IMR-90 (cell line): ENCODE results near the gene JADE2. TPM values are rescaled to one million over a fixed set of nuclear protein-coding genes. Genes with fewer than 3 reads are reported as not detected.

Experiments
- ATAC-seq: fragments of 200-7000 bp; cut with Tn5 transposase; 2 replicates; pipeline ENCODE4 v1.9.1; 2020; ENCODE audit warnings: low read depth, mild to moderate bottlenecking, moderate library complexity
- BruUV-seq: library from RNA; stranded (reverse); fragments of 400-500 nt; replicated peaks from 2 replicates; lab custom pipeline; 2021; lab: Mats Ljungman, UMichigan
- CTCF ChIA-PET: fragments of 300-600 bp; formaldehyde crosslinking; extraction: SDS; loops from one replicate; lab custom pipeline; 2021; ENCODE audit warnings: antibody characterized with exemption; lab: Yijun Ruan, JAX
- POLR2A ChIA-PET: fragments of 300-600 bp; sonication (Branson Sonifier 250); formaldehyde crosslinking; loops from one replicate; lab custom pipeline; 2022; ENCODE audit warnings: antibody characterized with exemption; ENCODE audit not compliant: unreplicated experiment; lab: Charles Lee
- DNase-seq: peaks from one replicate; pipeline ENCODE4 v3.0.0; 2013
- H2AFZ ChIP-seq: replicated peaks from 2 replicates; pipeline ENCODE3; 2013; ENCODE audit warnings: low read length, mild to moderate bottlenecking; ENCODE audit not compliant: poor library complexity
- H2AK5ac ChIP-seq: 2 replicates; pipeline ENCODE4 v1.6.1; 2013; ENCODE audit warnings: low read depth, low read length, inconsistent platforms
- H2AK9ac ChIP-seq: replicated peaks from 2 replicates; pipeline ENCODE3; 2013; ENCODE audit warnings: mild to moderate bottlenecking, low read depth, low read length, moderate library complexity; ENCODE audit not compliant: poor library complexity
- H2BK120ac ChIP-seq: 2 replicates; pipeline ENCODE4 v1.6.1; 2013; ENCODE audit warnings: low read depth, low read length, inconsistent platforms
- H2BK15ac ChIP-seq: 3 replicates; pipeline ENCODE4 v1.6.1; 2013; ENCODE audit warnings: low read depth, low read length, inconsistent platforms
- H2BK20ac ChIP-seq: 2 replicates; pipeline ENCODE4 v1.6.1; 2013; ENCODE audit warnings: low read depth, mild to moderate bottlenecking, inconsistent platforms, low read length, moderate library complexity
- H2BK5ac ChIP-seq: 2 replicates; pipeline ENCODE4 v1.6.1; 2013; ENCODE audit warnings: mild to moderate bottlenecking, low read depth, low read length, inconsistent platforms; ENCODE audit not compliant: poor library complexity, severe bottlenecking
- H3K14ac ChIP-seq: replicated peaks from 2 replicates; pipeline ENCODE4 v1.6.1; 2013; ENCODE audit warnings: low read depth, low read length, inconsistent platforms
- H3K18ac ChIP-seq: 2 replicates; pipeline ENCODE4 v1.6.1; 2013; ENCODE audit warnings: low read depth, low read length, control low read depth
- H3K23ac ChIP-seq: 2 replicates; pipeline ENCODE4 v1.6.1; 2013; ENCODE audit warnings: low read depth, low read length, inconsistent platforms
- H3K27ac ChIP-seq: 2 replicates; pipeline ENCODE4 v1.5.1; 2013; ENCODE audit warnings: mild to moderate bottlenecking, control low read depth, low read length; ENCODE audit not compliant: insufficient read depth
- H3K27me3 ChIP-seq: 2 replicates; pipeline ENCODE4 v1.6.1; 2013; ENCODE audit warnings: low read length; ENCODE audit not compliant: control insufficient read depth, insufficient read depth
- H3K36me3 ChIP-seq: 2 replicates; pipeline ENCODE4 v1.6.1; 2013; ENCODE audit warnings: low read length, mixed read lengths; ENCODE audit not compliant: control insufficient read depth, insufficient read depth
- H3K4ac ChIP-seq: 2 replicates; pipeline ENCODE4 v1.6.1; 2013; ENCODE audit warnings: low read depth, low read length, inconsistent platforms
- H3K4me1 ChIP-seq: 2 replicates; pipeline ENCODE4 v1.6.1; 2013; ENCODE audit warnings: low read length, mixed read lengths; ENCODE audit not compliant: control insufficient read depth, insufficient read depth
- H3K4me2 ChIP-seq: 2 replicates; pipeline ENCODE4 v1.6.1; 2013; ENCODE audit warnings: low read depth, mild to moderate bottlenecking, control low read depth, low read length, moderate library complexity
- H3K4me3 ChIP-seq: 2 replicates; pipeline ENCODE4 v1.5.1; 2013; ENCODE audit warnings: low read depth, mild to moderate bottlenecking, control low read depth, low read length, moderate library complexity; ENCODE audit not compliant: insufficient read depth
- H3K56ac ChIP-seq: 2 replicates; pipeline ENCODE4 v1.6.1; 2013; ENCODE audit warnings: low read length, inconsistent platforms; ENCODE audit not compliant: insufficient read depth; ENCODE audit errors: extremely low read depth
- H3K79me1 ChIP-seq, 2 experiments: 2 replicates each; pipeline ENCODE4 v1.6.1; 2013; ENCODE audit warnings: low read length in 2 of 2, inconsistent platforms in 1 of 2, low read depth in 1 of 2
- H3K9ac ChIP-seq: 2 replicates; pipeline ENCODE4 v1.6.1; 2013; ENCODE audit warnings: low read depth, low read length, control low read depth
- H3K9me1 ChIP-seq: 2 replicates; pipeline ENCODE4 v1.6.1; 2013; ENCODE audit warnings: low read length, inconsistent platforms; ENCODE audit not compliant: insufficient read depth
- H3K9me3 ChIP-seq: 2 replicates; pipeline ENCODE4 v1.6.1; 2013; ENCODE audit warnings: low read length; ENCODE audit not compliant: control insufficient read depth, insufficient read depth
- H4K20me1 ChIP-seq: 2 replicates; pipeline ENCODE4 v1.6.1; 2013; ENCODE audit warnings: low read length, inconsistent platforms; ENCODE audit not compliant: insufficient read depth
- H4K5ac ChIP-seq: 2 replicates; pipeline ENCODE4 v1.6.1; 2013; ENCODE audit warnings: mild to moderate bottlenecking, low read depth, low read length, control low read depth
- H4K8ac ChIP-seq, 2 experiments: 2 replicates each; pipeline ENCODE4 v1.6.1; 2013; ENCODE audit warnings: low read depth in 2 of 2, low read length in 2 of 2, control low read depth in 1 of 2, inconsistent platforms in 1 of 2
- H4K91ac ChIP-seq: 2 replicates; pipeline ENCODE4 v1.6.1; 2013; ENCODE audit warnings: low read depth, low read length, inconsistent platforms; ENCODE audit not compliant: insufficient read depth
- FOS ChIP-seq: fragments of 150-350 bp; IDR thresholded peaks from 2 replicates; pipeline ENCODE4 v1.6.1; 2016; ENCODE audit warnings: low read depth, low read length
- NFE2L2 ChIP-seq: fragments of 150-350 bp; IDR thresholded peaks from 2 replicates; pipeline ENCODE4 v1.6.1; 2016; ENCODE audit warnings: low read depth, mild to moderate bottlenecking, low read length
- RCOR1 ChIP-seq: IDR thresholded peaks from 2 replicates; pipeline ENCODE4 v1.6.1; 2012; ENCODE audit warnings: mild to moderate bottlenecking, low read length, improper control_type of control experiment; ENCODE audit not compliant: insufficient replicate concordance
- SMC3 ChIP-seq: fragments of 150-350 bp; IDR thresholded peaks from 2 replicates; pipeline ENCODE4 v1.6.1; 2016; ENCODE audit warnings: low read depth, mild to moderate bottlenecking, antibody characterized with exemption, low read length, moderate library complexity
- WGBS, 2 experiments: methylation state at CpG; one replicate each; pipeline versions ENCODE4 v1.1.5 to v1.1.7; 2013; ENCODE audit warnings: missing lambda C conversion rate in 2 of 2; ENCODE audit not compliant: insufficient read length in 1 of 2; ENCODE audit errors: extremely low coverage in 2 of 2; 5-methylcytosine and 5-hydroxymethylcytosine counted together
- dilution Hi-C: fragments of 300-500 bp; cut with HindIII; formaldehyde crosslinking; loops from one replicate; pipeline ENCODE4 v1.14.3; 2018; ENCODE audit warnings: low sequenced_read_pairs; ENCODE audit not compliant: unreplicated experiment
- in situ Hi-C: fragments of 300-500 bp; cut with MboI; formaldehyde crosslinking; loops from 3 replicates; pipeline ENCODE4 v1.14.3; 2019; ENCODE audit warnings: low sequenced_read_pairs, inconsistent platforms, mixed read lengths
- intact Hi-C: fragments of 100-400 bp; cut with micrococcal nuclease; formaldehyde crosslinking; loops from 2 replicates; pipeline ENCODE4 v1.10.0; 2022
- polyA plus RNA-seq, 3 experiments: library from polyadenylated mRNA; depleted of rRNA; stranded (reverse); fragments of >200 nt; gene quantifications; 2 replicates each; pipeline ENCODE4 v1.2.3, GENCODE V29; 2012; ENCODE audit warnings: low replicate concordance in 1 of 3
- total RNA-seq: library from RNA; depleted of rRNA; stranded (reverse); fragments of >200 nt; gene quantifications from 2 replicates; pipeline ENCODE4 v1.2.3, GENCODE V29; 2012

The JADE2 gene
- total and polyA plus RNA-seq, 2 of the 4 experiments (the other 2 are of a cell fraction): 13.3 to 14.9 TPM

DNA sequence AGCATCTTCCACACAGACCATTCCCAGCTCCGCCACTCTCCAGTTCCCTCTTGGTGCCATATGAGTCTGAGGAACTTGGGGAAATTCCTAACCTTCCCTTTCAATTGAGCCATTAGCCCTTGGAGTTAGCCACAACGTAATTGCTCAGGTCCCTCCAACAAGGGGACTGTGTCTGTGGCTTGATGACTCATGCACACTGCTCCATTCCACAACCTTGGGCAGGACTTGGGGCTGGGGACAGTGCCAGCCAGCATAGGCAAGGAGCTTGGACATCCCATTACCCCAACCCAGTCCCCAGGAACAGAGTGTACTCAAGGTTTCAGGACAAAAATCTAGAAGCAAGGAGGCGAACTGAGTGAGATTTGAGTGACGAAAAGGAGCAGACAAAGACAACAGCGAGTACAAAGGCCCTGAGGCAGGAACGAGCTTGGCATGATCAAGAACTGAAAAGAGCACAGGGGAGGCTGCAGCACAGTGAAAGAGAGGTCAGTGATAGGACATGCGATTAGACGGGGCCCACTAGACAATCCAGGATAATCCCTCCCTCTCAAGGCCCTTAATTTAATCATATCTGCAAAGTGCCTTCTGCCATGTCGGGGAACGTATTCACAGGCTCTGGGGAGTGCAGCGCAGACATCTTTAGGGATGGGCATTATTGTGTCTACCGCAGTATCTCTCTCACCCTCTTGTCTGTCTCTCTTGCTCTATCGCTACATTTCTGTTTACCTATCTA lies 16.0 kb upstream of the JADE2 start:
- no peak overlapping the region for H3K4me3 ChIP-seq
- peak overlapping the region; percentile 51; the same call in 1 of the 2 replicates for H2BK120ac ChIP-seq
- intact Hi-C loops (no loop called here), dilution Hi-C loops (no loop called here), in situ Hi-C loops (no loop called here)
- peak overlapping the region; percentile 9 for H2AFZ ChIP-seq
- no peak overlapping the region for H3K56ac ChIP-seq
- H3K4ac ChIP-seq: peak overlapping the region; percentile 38
- peak overlapping the region; percentile 27 for H3K18ac ChIP-seq
- TF ChIP-seq RCOR1 (no peak), NFE2L2 (no peak), SMC3 (no peak), FOS (peak; percentile 68)
- peak overlapping the region in 1 of 2 experiments; percentile 20; a peak in 1 of 4 replicates for H4K8ac ChIP-seq
- H2BK5ac ChIP-seq: peak overlapping the region; percentile 5
- H3K36me3 ChIP-seq: no peaks in the 10 kb centered on the region
- no peak overlapping the region for H4K5ac ChIP-seq
- peaks cover 37% of the 10 kb centered on the region for H3K4me1 ChIP-seq
- H3K79me1 ChIP-seq: peaks cover 0 to 4% of the 10 kb centered on the region in 2 experiments; a peak in 1 of 4 replicates
- ATAC-seq (no peak; the same call in 1 of the 2 replicates), DNase-seq (peak; percentile 52)
- peak overlapping the region; percentile 55 for H3K14ac ChIP-seq
- no peaks in the 10 kb centered on the region for H4K20me1 ChIP-seq
- H3K9ac ChIP-seq: no peak overlapping the region
- no peak overlapping the region for H3K27ac ChIP-seq
- ChIA-PET CTCF (no interaction called here), POLR2A (no interaction called here)
- 100% methylated on average over 3 of the region's 13 CpGs; no CpG with 5 or more reads in 1 of the 2 experiments for WGBS, 2 experiments
- peak overlapping the region; percentile 72 for H3K23ac ChIP-seq
- peak overlapping the region; percentile 39; the same call in 1 of the 2 replicates for H2BK20ac ChIP-seq
- H3K4me2 ChIP-seq: no peak overlapping the region
- H2AK9ac ChIP-seq: peak overlapping the region; percentile 19
- no peaks in the 10 kb centered on the region for H3K9me3 ChIP-seq
- peak overlapping the region; percentile 33; the same call in 2 of the 3 replicates for H2BK15ac ChIP-seq
- H4K91ac ChIP-seq: peak overlapping the region; percentile 44; the same call in 1 of the 2 replicates
- no peaks in the 10 kb centered on the region for H3K27me3 ChIP-seq
- peak overlapping the region; percentile 83 for H2AK5ac ChIP-seq
- H3K9me1 ChIP-seq: peaks cover 43% of the 10 kb centered on the region
- BruUV-seq: no TSS peak
